SK-N-SH (cell line): ENCODE data around the gene NBEAL2. TPM values are rescaled to one million over a fixed set of nuclear protein-coding genes. Genes with fewer than 3 reads are reported as not detected.

ENCODE experiments used
- CTCF ChIA-PET: fragments of 300-600, 350-600 bp; formaldehyde crosslinking; extraction: SDS; loops from one replicate; lab custom pipeline; 2021; lab: Yijun Ruan, JAX
- POLR2A ChIA-PET: fragments of 350-600 bp; sonication (Branson Sonifier 250); formaldehyde crosslinking; extraction: SDS; loops from one replicate; lab custom pipeline; 2020; ENCODE audit warnings: antibody characterized with exemption, inconsistent platforms; lab: Yijun Ruan, JAX
- DNase-seq: peaks from one replicate; pipeline ENCODE4 v3.0.0; 2012
- H2AFZ ChIP-seq: fragments of 200-600 bp; sonication (generic); 2 replicates; pipeline ENCODE4 v1.8.1; 2016; ENCODE audit warnings: antibody characterized with exemption, mild to moderate bottlenecking, low read depth
- H3F3A ChIP-seq: fragments of 200-600 bp; sonication (generic); replicated peaks from 2 replicates; pipeline ENCODE3; 2016; ENCODE audit warnings: antibody characterized with exemption, mild to moderate bottlenecking; ENCODE audit not compliant: insufficient read depth
- H3K27ac ChIP-seq, 2 experiments: fragments of 200-500 bp in 1 of 2; fragments of 200-600 bp in 1 of 2; sonication (Bioruptor generic) in 1 of 2; sonication (generic), shearing (Covaris generic) in 1 of 2; 2 replicates each; pipeline versions ENCODE4 v1.5.1 to v1.6.1; 2014 to 2016; ENCODE audit warnings: low read depth in 2 of 2, inconsistent platforms in 1 of 2, low read length in 1 of 2, mild to moderate bottlenecking in 1 of 2, mixed read lengths in 1 of 2
- H3K27me3 ChIP-seq: fragments of 200-600 bp; sonication (generic), shearing (Covaris generic); 2 replicates; pipeline ENCODE4 v1.6.1; 2016; ENCODE audit warnings: mixed run types; ENCODE audit not compliant: insufficient read depth
- H3K36me3 ChIP-seq, 2 experiments: fragments of 200-500 bp in 1 of 2; fragments of 200-600 bp in 1 of 2; sonication (Bioruptor generic) in 1 of 2; sonication (generic) in 1 of 2; replicated peaks in 1 of 2; 2 replicates each; pipeline versions ENCODE3 to v1.5.1; 2014 to 2016; ENCODE audit warnings: low read length in 1 of 2, mild to moderate bottlenecking in 1 of 2; ENCODE audit not compliant: insufficient read depth in 2 of 2, control insufficient read depth in 1 of 2
- H3K4me1 ChIP-seq, 2 experiments: fragments of 200-500 bp in 1 of 2; fragments of 200-600 bp in 1 of 2; sonication (Bioruptor generic) in 1 of 2; sonication (generic), shearing (Covaris generic) in 1 of 2; 2 replicates each; pipeline versions ENCODE4 v1.5.1 to v1.6.1; 2014 to 2016; ENCODE audit warnings: low read depth in 1 of 2, low read length in 1 of 2, mixed run types in 1 of 2; ENCODE audit not compliant: insufficient read depth in 2 of 2, control insufficient read depth in 1 of 2
- H3K4me2 ChIP-seq: fragments of 200-600 bp; sonication (generic), shearing (Covaris generic); 2 replicates; pipeline ENCODE4 v1.6.1; 2017; ENCODE audit warnings: mixed run types
- H3K4me3 ChIP-seq, 2 experiments: fragments of 200-500 bp in 1 of 2; fragments of 200-600 bp in 1 of 2; sonication (Bioruptor generic) in 1 of 2; sonication (generic), shearing (Covaris generic) in 1 of 2; 2 replicates each; pipeline versions ENCODE4 v1.5.1 to v1.8.1; 2014 to 2016; ENCODE audit warnings: low read depth in 2 of 2, inconsistent platforms in 1 of 2, low read length in 1 of 2, mild to moderate bottlenecking in 1 of 2, mixed read lengths in 1 of 2, moderate library complexity in 1 of 2
- H3K79me2 ChIP-seq: fragments of 200-600 bp; sonication (generic); 2 replicates; pipeline ENCODE4 v1.8.1; 2017; ENCODE audit warnings: mild to moderate bottlenecking; ENCODE audit not compliant: insufficient read depth
- H3K9ac ChIP-seq: fragments of 200-600 bp; sonication (generic); 2 replicates; pipeline ENCODE4 v1.6.1; 2017; ENCODE audit warnings: mixed run types
- H3K9me2 ChIP-seq: fragments of 200-600 bp; sonication (generic); 2 replicates; pipeline ENCODE4 v1.6.1; 2017; ENCODE audit warnings: mixed run types
- H3K9me3 ChIP-seq: fragments of 200-600 bp; sonication (generic); 2 replicates; pipeline ENCODE4 v1.6.1; 2017; ENCODE audit warnings: mixed run types, mild to moderate bottlenecking, moderate library complexity
- H4K20me1 ChIP-seq: fragments of 200-600 bp; sonication (generic); 2 replicates; pipeline ENCODE4 v1.6.1; 2017; ENCODE audit warnings: mild to moderate bottlenecking, mixed run types; ENCODE audit not compliant: insufficient read depth
- CHD2 ChIP-seq: fragments of 150-350 bp; IDR thresholded peaks from 2 replicates; pipeline ENCODE4 v1.6.1; 2018; ENCODE audit warnings: low read length; ENCODE audit not compliant: partially characterized antibody
- ELF1 ChIP-seq: IDR thresholded peaks from 2 replicates; pipeline ENCODE4 v1.4.0; 2012
- JUND ChIP-seq: IDR thresholded peaks from 2 replicates; pipeline ENCODE4 v1.4.0; 2012
- MEF2A ChIP-seq: IDR thresholded peaks from 2 replicates; pipeline ENCODE4 v1.4.0; 2012; ENCODE audit warnings: low read depth, borderline replicate concordance
- NFIC ChIP-seq: IDR thresholded peaks from 2 replicates; pipeline ENCODE4 v1.4.0; 2012; ENCODE audit warnings: borderline replicate concordance
- RAD21 ChIP-seq: IDR thresholded peaks from 2 replicates; pipeline ENCODE4 v1.6.1; 2012; ENCODE audit warnings: mild to moderate bottlenecking, low read length
- RCOR1 ChIP-seq: fragments of 150-350 bp; IDR thresholded peaks from 2 replicates; pipeline ENCODE4 v1.6.1; 2017; ENCODE audit warnings: antibody characterized with exemption, low read length
- RXRA ChIP-seq: IDR thresholded peaks from 2 replicates; pipeline ENCODE4 v1.4.0; 2012; ENCODE audit warnings: low read depth, mild to moderate bottlenecking, borderline replicate concordance
- TAF1 ChIP-seq: IDR thresholded peaks from 2 replicates; pipeline ENCODE4 v1.6.1; 2012; ENCODE audit warnings: low read depth, mild to moderate bottlenecking, low read length, moderate library complexity, borderline replicate concordance
- TCF12 ChIP-seq: IDR thresholded peaks from 2 replicates; pipeline ENCODE4 v1.4.0; 2012
- TEAD4 ChIP-seq: IDR thresholded peaks from 2 replicates; pipeline ENCODE4 v1.4.0; 2012; ENCODE audit warnings: mild to moderate bottlenecking, borderline replicate concordance; ENCODE audit not compliant: insufficient read depth
- WGBS: methylation state at CpG from one replicate; pipeline ENCODE4 v1.1.6; 2017; ENCODE audit warnings: low lambda C conversion rate; 5-methylcytosine and 5-hydroxymethylcytosine counted together
- polyA plus RNA-seq, 3 experiments: library from polyadenylated mRNA; depleted of rRNA; stranded (reverse); fragments of >200 nt; gene quantifications; 2 replicates each; pipeline ENCODE4 v1.2.3, GENCODE V29; 2012
- TF ChIP-seq, protein P1 (sequence below): IDR thresholded peaks from 2 replicates; pipeline ENCODE4 v1.4.0; 2012; ENCODE audit warnings: low read depth, borderline replicate concordance
- TF ChIP-seq, protein P2 (sequence below): IDR thresholded peaks from 2 replicates; pipeline ENCODE4 v1.6.1; 2012; ENCODE audit warnings: mild to moderate bottlenecking, low read depth, low read length, moderate library complexity
- TF ChIP-seq, protein P3 (sequence below): IDR thresholded peaks from 2 replicates; pipeline ENCODE4; 2012

Gene NBEAL2
- polyA plus RNA-seq, 1 of the 3 experiments (the other 2 are of a cell fraction), result 20.3 TPM

DNA sequence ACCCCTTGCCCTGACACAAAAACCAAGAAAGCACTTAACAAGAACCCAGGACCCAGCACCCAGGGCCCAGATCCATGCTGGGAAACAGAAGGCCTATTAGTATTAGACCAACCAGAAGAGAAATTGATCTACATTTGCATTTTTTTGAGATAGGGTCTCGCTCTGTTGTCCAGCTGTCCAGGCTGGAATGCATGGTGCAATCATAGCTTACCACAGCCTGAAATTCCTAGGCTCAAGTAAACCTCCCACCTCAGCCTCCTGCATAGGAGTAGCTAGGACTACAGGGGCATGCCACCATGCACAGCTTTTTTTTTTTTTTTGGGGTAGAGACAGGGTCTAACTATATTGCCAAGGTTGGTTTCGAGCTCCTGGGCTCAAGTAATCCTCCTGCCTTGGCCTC, 29.3 kb upstream of the NBEAL2 start:
- Histone ChIP-seq H3K4me2 (no peak overlapping the region), H3F3A (peaks cover 15% of the 10 kb centered on the region), H3K36me3 (peaks cover 0 to 8% of the 10 kb centered on the region in 2 experiments), H3K9ac (no peak overlapping the region), H3K4me1 (peaks cover 25 to 47% of the 10 kb centered on the region in 2 experiments), H3K4me3 (no peak overlapping the region), H2AFZ (no peak overlapping the region), H3K27ac (no peak overlapping the region), H3K9me3 (no peaks in the 10 kb centered on the region), H3K27me3 (no peaks in the 10 kb centered on the region), H4K20me1 (peaks cover 87% of the 10 kb centered on the region), H3K9me2 (no peaks in the 10 kb centered on the region), H3K79me2 (peaks cover 97% of the 10 kb centered on the region)
- ChIA-PET POLR2A (no interaction called here), CTCF (interaction anchor here (1.4 kb wide), 1 partner anchor 104 kb away, joined by 4 read pairs; no protein-coding TSS in a partner anchor)
- whole genome bisulfite sequencing, result 100% methylated on average over 2 of the region's 2 CpGs
- TF ChIP-seq TEAD4, result no peak
- TF ChIP-seq TAF1, result no peak
- DNase-seq, result no peak

DNA sequence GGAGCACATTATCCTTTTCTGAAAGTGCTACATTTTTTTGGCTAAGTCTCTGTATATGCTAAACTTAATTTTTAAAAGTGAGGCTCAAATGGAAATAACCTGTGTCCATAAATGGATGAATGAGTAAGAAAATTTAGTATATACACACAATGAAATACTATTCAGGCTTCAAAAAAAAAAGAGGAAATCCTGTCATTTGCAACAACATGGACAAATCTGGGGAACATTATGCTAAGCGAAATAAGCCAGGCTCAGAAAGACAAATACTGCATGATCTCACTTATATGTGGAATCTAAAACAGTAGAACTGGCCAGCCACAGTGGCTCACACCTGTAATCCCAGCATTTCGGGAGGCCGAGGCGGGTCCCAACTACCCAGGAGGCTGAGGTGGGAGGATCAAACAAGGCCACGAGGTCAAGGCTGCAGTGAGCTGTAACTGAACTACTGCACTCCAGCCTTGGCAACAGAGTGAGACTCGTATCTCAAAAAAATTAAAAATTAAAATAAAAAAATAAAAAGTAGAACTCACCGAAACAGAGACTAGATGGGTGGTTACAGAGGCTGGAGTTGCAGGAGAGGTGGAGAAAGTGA, 28.7 kb upstream of the NBEAL2 start:
- Histone ChIP-seq H3K27me3 (no peaks in the 10 kb centered on the region), H3K4me3 (no peak overlapping the region), H3K9ac (no peak overlapping the region), H4K20me1 (peaks cover 91% of the 10 kb centered on the region), H3K9me2 (no peaks in the 10 kb centered on the region), H3K27ac (no peak overlapping the region), H3F3A (peaks cover 15% of the 10 kb centered on the region), H3K36me3 (peaks cover 0 to 2% of the 10 kb centered on the region in 2 experiments), H3K9me3 (no peaks in the 10 kb centered on the region), H3K4me2 (no peak overlapping the region), H3K4me1 (peaks cover 25 to 53% of the 10 kb centered on the region in 2 experiments), H3K79me2 (peaks cover 97% of the 10 kb centered on the region), H2AFZ (no peak overlapping the region)
- TF ChIP-seq ELF1 (no peak), JUND (no peak), RAD21 (no peak), MEF2A (no peak), CHD2 (no peak), RCOR1 (no peak), TAF1 (no peak)
- TF ChIP-seq, protein P1, sequence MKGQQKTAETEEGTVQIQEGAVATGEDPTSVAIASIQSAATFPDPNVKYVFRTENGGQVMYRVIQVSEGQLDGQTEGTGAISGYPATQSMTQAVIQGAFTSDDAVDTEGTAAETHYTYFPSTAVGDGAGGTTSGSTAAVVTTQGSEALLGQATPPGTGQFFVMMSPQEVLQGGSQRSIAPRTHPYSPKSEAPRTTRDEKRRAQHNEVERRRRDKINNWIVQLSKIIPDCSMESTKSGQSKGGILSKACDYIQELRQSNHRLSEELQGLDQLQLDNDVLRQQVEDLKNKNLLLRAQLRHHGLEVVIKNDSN, result no peak
- ChIA-PET POLR2A (no interaction called here), CTCF (interaction anchor here (1.4 kb wide), 1 partner anchor 105 kb away, joined by 4 read pairs; no protein-coding TSS in a partner anchor)
- DNase-seq, result no peak
- 93% methylated on average over 7 of the region's 7 CpGs for WGBS

DNA sequence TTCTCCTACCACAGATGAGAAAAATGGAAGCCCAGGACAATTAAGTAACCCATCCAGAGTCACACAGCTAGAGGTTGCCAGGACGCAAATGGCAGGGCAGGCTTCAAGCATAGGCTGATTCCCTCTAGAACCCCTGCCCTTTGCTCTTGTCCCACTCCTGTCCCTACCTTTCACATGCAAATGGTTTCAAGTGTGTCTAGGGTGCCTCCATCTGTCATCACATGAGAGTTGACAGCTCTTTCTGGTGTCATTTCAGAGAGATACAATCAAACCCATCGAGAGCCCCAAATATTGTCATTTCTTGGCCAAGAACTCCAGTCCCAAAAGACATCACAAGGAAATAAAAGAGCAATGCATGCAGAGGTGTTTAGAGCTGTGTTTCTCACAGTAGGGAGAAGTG, 26.7 kb upstream of the NBEAL2 start:
- Histone ChIP-seq H3K9ac (no peak overlapping the region), H3K27ac (no peak overlapping the region), H3K79me2 (peaks cover 98% of the 10 kb centered on the region), H3F3A (peaks cover 7% of the 10 kb centered on the region), H3K4me3 (no peak overlapping the region), H2AFZ (no peak overlapping the region), H3K4me1 (peaks cover 16 to 57% of the 10 kb centered on the region in 2 experiments), H3K9me3 (no peaks in the 10 kb centered on the region), H3K9me2 (no peaks in the 10 kb centered on the region), H4K20me1 (peaks cover 97% of the 10 kb centered on the region), H3K4me2 (no peak overlapping the region), H3K36me3 (no peaks in the 10 kb centered on the region), H3K27me3 (no peaks in the 10 kb centered on the region)
- ChIA-PET CTCF (interaction anchor here (1.0 kb wide), 1 partner anchor 43 kb away, joined by 4 read pairs; no protein-coding TSS in a partner anchor), POLR2A (no interaction called here)
- WGBS, result 96% methylated on average over 2 of the region's 2 CpGs
- DNase-seq, result no peak
- TF ChIP-seq RXRA (no peak), ELF1 (no peak), NFIC (no peak), TCF12 (no peak), CHD2 (no peak), JUND (no peak)
- TF ChIP-seq, protein P2, sequence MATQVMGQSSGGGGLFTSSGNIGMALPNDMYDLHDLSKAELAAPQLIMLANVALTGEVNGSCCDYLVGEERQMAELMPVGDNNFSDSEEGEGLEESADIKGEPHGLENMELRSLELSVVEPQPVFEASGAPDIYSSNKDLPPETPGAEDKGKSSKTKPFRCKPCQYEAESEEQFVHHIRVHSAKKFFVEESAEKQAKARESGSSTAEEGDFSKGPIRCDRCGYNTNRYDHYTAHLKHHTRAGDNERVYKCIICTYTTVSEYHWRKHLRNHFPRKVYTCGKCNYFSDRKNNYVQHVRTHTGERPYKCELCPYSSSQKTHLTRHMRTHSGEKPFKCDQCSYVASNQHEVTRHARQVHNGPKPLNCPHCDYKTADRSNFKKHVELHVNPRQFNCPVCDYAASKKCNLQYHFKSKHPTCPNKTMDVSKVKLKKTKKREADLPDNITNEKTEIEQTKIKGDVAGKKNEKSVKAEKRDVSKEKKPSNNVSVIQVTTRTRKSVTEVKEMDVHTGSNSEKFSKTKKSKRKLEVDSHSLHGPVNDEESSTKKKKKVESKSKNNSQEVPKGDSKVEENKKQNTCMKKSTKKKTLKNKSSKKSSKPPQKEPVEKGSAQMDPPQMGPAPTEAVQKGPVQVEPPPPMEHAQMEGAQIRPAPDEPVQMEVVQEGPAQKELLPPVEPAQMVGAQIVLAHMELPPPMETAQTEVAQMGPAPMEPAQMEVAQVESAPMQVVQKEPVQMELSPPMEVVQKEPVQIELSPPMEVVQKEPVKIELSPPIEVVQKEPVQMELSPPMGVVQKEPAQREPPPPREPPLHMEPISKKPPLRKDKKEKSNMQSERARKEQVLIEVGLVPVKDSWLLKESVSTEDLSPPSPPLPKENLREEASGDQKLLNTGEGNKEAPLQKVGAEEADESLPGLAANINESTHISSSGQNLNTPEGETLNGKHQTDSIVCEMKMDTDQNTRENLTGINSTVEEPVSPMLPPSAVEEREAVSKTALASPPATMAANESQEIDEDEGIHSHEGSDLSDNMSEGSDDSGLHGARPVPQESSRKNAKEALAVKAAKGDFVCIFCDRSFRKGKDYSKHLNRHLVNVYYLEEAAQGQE, result no peak
- TF ChIP-seq, protein P3, sequence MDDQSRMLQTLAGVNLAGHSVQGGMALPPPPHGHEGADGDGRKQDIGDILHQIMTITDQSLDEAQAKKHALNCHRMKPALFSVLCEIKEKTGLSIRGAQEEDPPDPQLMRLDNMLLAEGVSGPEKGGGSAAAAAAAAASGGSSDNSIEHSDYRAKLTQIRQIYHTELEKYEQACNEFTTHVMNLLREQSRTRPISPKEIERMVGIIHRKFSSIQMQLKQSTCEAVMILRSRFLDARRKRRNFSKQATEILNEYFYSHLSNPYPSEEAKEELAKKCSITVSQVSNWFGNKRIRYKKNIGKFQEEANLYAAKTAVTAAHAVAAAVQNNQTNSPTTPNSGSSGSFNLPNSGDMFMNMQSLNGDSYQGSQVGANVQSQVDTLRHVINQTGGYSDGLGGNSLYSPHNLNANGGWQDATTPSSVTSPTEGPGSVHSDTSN, result no peak
